HG02763 (cell line): ENCODE results near the gene UNC119.

Source experiments
- ATAC-seq: cut with Tn5 transposase; IDR thresholded peaks from one replicate; pipeline ENCODE4 v1.9.1; 2021; ENCODE audit warnings: mild to moderate bottlenecking, moderate library complexity; ENCODE audit not compliant: unreplicated experiment

The UNC119 gene

GRCh38 chr17:28545141-28545503 is 7.3 kb downstream of the UNC119 start:
- ATAC-seq, result no peak

- no peak for ATAC-seq
Measured at GRCh38 chr17:28544402-28545140, 7.9 kb downstream of the UNC119 start.

GRCh38 chr17:28541439-28541838 is 11.0 kb downstream of the UNC119 start:
- no peak for ATAC-seq

GRCh38 chr17:28540231-28540630 is 12.2 kb downstream of the UNC119 start:
- ATAC-seq, result no peak

GRCh38 chr17:28538296-28538895 is 14.0 kb downstream of the UNC119 start:
- ATAC-seq, result no peak

- ATAC-seq, result no peak
Measured at GRCh38 chr17:28537219-28537610, 15.2 kb downstream of the UNC119 start.

- ATAC-seq, result no peak
Measured at GRCh38 chr17:28536532-28537218, 15.7 kb downstream of the UNC119 start.

GRCh38 chr17:28534740-28535375 is 17.6 kb downstream of the UNC119 start:
- ATAC-seq, result no peak

GRCh38 chr17:28533091-28533807 is 19.2 kb downstream of the UNC119 start:
- no peak for ATAC-seq

- ATAC-seq, result no peak
Measured at GRCh38 chr17:28532050-28532960, 20.1 kb downstream of the UNC119 start.

- no peak for ATAC-seq
Measured at GRCh38 chr17:28530926-28531325, 21.5 kb downstream of the UNC119 start.

- ATAC-seq, result no peak
Measured at GRCh38 chr17:28530250-28530649, 22.2 kb downstream of the UNC119 start.

GRCh38 chr17:28529013-28529400 is 23.4 kb downstream of the UNC119 start:
- ATAC-seq, result no peak

- no peak for ATAC-seq
Measured at GRCh38 chr17:28528327-28529012, 24.0 kb downstream of the UNC119 start.

GRCh38 chr17:28527859-28528258 is 24.6 kb downstream of the UNC119 start:
- no peak for ATAC-seq

GRCh38 chr17:28527181-28527681 is 25.2 kb downstream of the UNC119 start:
- ATAC-seq, result no peak

- ATAC-seq, result no peak
Measured at GRCh38 chr17:28526381-28526780, 26.0 kb downstream of the UNC119 start.

GRCh38 chr17:28524476-28525424 is 27.7 kb downstream of the UNC119 start:
- no peak for ATAC-seq
